Heart left ventricle (tissue), 13 donors: ENCODE measurements around the gene CTNNA1.

Experiments used
- POLR2A ChIP-seq, 2 donors: fragments of 450-650 bp; IDR thresholded peaks; one replicate each; pipeline ENCODE4 v1.6.1; 2017; ENCODE audit warnings: antibody characterized with exemption in 2 of 2, mild to moderate bottlenecking in 2 of 2, moderate library complexity in 2 of 2
- TF ChIP-seq, protein P1 (sequence below), 12 donors: fragments of 200-600 bp; sonication (generic) in 4 of 12; IDR thresholded peaks; one replicate each; pipeline versions ENCODE4 v1.5.0 to v1.8.0; 2018 to 2022; ENCODE audit warnings: antibody characterized with exemption in 12 of 12, mild to moderate bottlenecking in 5 of 12
- donor health status: ischemic (EF 13 %, LVEDD 7.1; RV severe dilation, severe dysfunction).
- donor health status: DM: no; HTN: yes; CAD: no.
- donor health status: DM: no; HTN: no; CAD: no.
- donor health status: ischemic (EF 25% LVEDD 6.9; RV normal size, moderate dysfunction).
- donor health status: ischemic (EF 25% LVEDD 5.7; RV mildly dilated, moderate dysfunction).
- donor health status: ischemic (EF 35%, LVEDD 5.7; RV mildly dilated, moderate dysfunction).
- donor health status: nonischemic (EF 11% LVEDD 7.7; RV severe dilation, severe dysfunction).
- donor health status: DM: yes; HTN: yes; CAD: no.
- donor health status: PGD.
- donor health status: ischemic (EF 29% LVEDD 5.4; RV normal size, mild dysfunction).
- donor health status: nonischemic (EF 23%, LVEDD 6.1; RV moderate dilation, normal function).

GRCh38 chr5:138951986-138952735, 198.9 kb downstream of the CTNNA1 start:
- TF ChIP-seq, protein P1, sequence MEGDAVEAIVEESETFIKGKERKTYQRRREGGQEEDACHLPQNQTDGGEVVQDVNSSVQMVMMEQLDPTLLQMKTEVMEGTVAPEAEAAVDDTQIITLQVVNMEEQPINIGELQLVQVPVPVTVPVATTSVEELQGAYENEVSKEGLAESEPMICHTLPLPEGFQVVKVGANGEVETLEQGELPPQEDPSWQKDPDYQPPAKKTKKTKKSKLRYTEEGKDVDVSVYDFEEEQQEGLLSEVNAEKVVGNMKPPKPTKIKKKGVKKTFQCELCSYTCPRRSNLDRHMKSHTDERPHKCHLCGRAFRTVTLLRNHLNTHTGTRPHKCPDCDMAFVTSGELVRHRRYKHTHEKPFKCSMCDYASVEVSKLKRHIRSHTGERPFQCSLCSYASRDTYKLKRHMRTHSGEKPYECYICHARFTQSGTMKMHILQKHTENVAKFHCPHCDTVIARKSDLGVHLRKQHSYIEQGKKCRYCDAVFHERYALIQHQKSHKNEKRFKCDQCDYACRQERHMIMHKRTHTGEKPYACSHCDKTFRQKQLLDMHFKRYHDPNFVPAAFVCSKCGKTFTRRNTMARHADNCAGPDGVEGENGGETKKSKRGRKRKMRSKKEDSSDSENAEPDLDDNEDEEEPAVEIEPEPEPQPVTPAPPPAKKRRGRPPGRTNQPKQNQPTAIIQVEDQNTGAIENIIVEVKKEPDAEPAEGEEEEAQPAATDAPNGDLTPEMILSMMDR (IDR thresholded peaks at IDR 0.05) = no peak
- TF ChIP-seq POLR2A (IDR thresholded peaks at IDR 0.05) = no peak
